H9 (cell line): ENCODE measurements around the gene IFNK. TPM values are rescaled to one million over a fixed set of nuclear protein-coding genes. Genes with fewer than 3 reads are reported as not detected.
A peak's percentile ranks its signal among the peaks of the same experiment; 100 is the strongest.

ENCODE experiments used
- DNase-seq: peaks from one replicate; pipeline ENCODE4 v3.0.0-alpha.2; 2017
- H2AFZ ChIP-seq: one replicate; pipeline ENCODE4 v1.6.1; 2013; ENCODE audit warnings: mild to moderate bottlenecking, low read length, control low read depth, moderate library complexity
- H2AK5ac ChIP-seq: 2 replicates; pipeline ENCODE4 v1.6.1; 2013; ENCODE audit warnings: low read length, control low read depth, mixed read lengths; ENCODE audit not compliant: insufficient read length
- H2BK120ac ChIP-seq: one replicate; pipeline ENCODE4 v1.6.1; 2013; ENCODE audit warnings: low read depth, mild to moderate bottlenecking, low read length, control low read depth, inconsistent platforms; ENCODE audit not compliant: poor library complexity, severe bottlenecking
- H2BK12ac ChIP-seq: 2 replicates; pipeline ENCODE4 v1.6.1; 2013; ENCODE audit warnings: low read length, control low read depth, mixed read lengths, low read depth; ENCODE audit not compliant: insufficient read length
- H2BK15ac ChIP-seq: 2 replicates; pipeline ENCODE4 v1.6.1; 2013; ENCODE audit warnings: low read depth, low read length, control low read depth
- H2BK20ac ChIP-seq: one replicate; pipeline ENCODE4 v1.6.1; 2013; ENCODE audit warnings: low read depth, mild to moderate bottlenecking, low read length, control low read depth, inconsistent platforms; ENCODE audit not compliant: poor library complexity, severe bottlenecking
- H2BK5ac ChIP-seq: 2 replicates; pipeline ENCODE4 v1.6.1; 2013; ENCODE audit warnings: low read length, control low read depth, mixed read lengths; ENCODE audit not compliant: insufficient read length
- H3K14ac ChIP-seq: 2 replicates; pipeline ENCODE4 v1.6.1; 2013; ENCODE audit warnings: low read length, control low read depth; ENCODE audit not compliant: insufficient read depth
- H3K18ac ChIP-seq: 2 replicates; pipeline ENCODE4 v1.6.1; 2013; ENCODE audit warnings: low read depth, mild to moderate bottlenecking, mixed read lengths, low read length, control low read depth; ENCODE audit not compliant: insufficient read length
- H3K23ac ChIP-seq: 2 replicates; pipeline ENCODE4 v1.6.1; 2013; ENCODE audit warnings: low read length, control low read depth, mixed read lengths, low read depth; ENCODE audit not compliant: insufficient read length
- H3K23me2 ChIP-seq: 2 replicates; pipeline ENCODE4 v1.6.1; 2013; ENCODE audit warnings: low read depth, mild to moderate bottlenecking, mixed read lengths, low read length, control low read depth; ENCODE audit not compliant: insufficient read length, poor library complexity, severe bottlenecking
- H3K27ac ChIP-seq: 2 replicates; pipeline ENCODE4 v1.5.1; 2013; ENCODE audit warnings: low read length, control low read depth, mixed read lengths, low read depth; ENCODE audit not compliant: insufficient read length
- H3K27me3 ChIP-seq: 2 replicates; pipeline ENCODE4 v1.6.1; 2013; ENCODE audit warnings: low read length, control low read depth, inconsistent platforms; ENCODE audit not compliant: insufficient read depth
- H3K4ac ChIP-seq: 2 replicates; pipeline ENCODE4 v1.6.1; 2013; ENCODE audit warnings: low read depth, mild to moderate bottlenecking, control low read depth, inconsistent platforms, low read length, moderate library complexity
- H3K4me1 ChIP-seq: 2 replicates; pipeline ENCODE4 v1.6.1; 2013; ENCODE audit warnings: low read length, control low read depth, inconsistent platforms; ENCODE audit not compliant: insufficient read depth
- H3K4me2 ChIP-seq: 2 replicates; pipeline ENCODE4 v1.6.1; 2013; ENCODE audit warnings: low read length, control low read depth, mixed read lengths; ENCODE audit not compliant: insufficient read length, insufficient read depth
- H3K56ac ChIP-seq: 2 replicates; pipeline ENCODE4 v1.6.1; 2013; ENCODE audit warnings: low read depth, mild to moderate bottlenecking, mixed read lengths, low read length, control low read depth; ENCODE audit not compliant: insufficient read length
- H3K79me1 ChIP-seq: 2 replicates; pipeline ENCODE4 v1.6.1; 2013; ENCODE audit warnings: low read depth, mild to moderate bottlenecking, moderate library complexity, low read length, control low read depth, inconsistent platforms; ENCODE audit not compliant: insufficient read depth, poor library complexity, severe bottlenecking
- H3K79me2 ChIP-seq: 2 replicates; pipeline ENCODE4 v1.6.1; 2013; ENCODE audit warnings: low read length, control low read depth, inconsistent platforms; ENCODE audit not compliant: insufficient read depth
- H3K9ac ChIP-seq: 2 replicates; pipeline ENCODE4 v1.6.1; 2013; ENCODE audit warnings: low read length, control low read depth, mixed read lengths; ENCODE audit not compliant: insufficient read length; ENCODE audit errors: extremely low read depth
- H3K9me3 ChIP-seq: one replicate; pipeline ENCODE4 v1.6.1; 2013; ENCODE audit warnings: low read depth, low read length, inconsistent platforms; ENCODE audit not compliant: control insufficient read depth
- H3T11ph ChIP-seq: one replicate; pipeline ENCODE4 v1.6.1; 2013; ENCODE audit warnings: mild to moderate bottlenecking, low read length, control low read depth, inconsistent platforms
- H4K20me1 ChIP-seq: one replicate; pipeline ENCODE4 v1.6.1; 2013; ENCODE audit not compliant: control insufficient read depth, insufficient read length, insufficient read depth
- H4K5ac ChIP-seq: 2 replicates; pipeline ENCODE4 v1.6.1; 2013; ENCODE audit warnings: low read depth, mild to moderate bottlenecking, mixed read lengths, low read length, control low read depth; ENCODE audit not compliant: insufficient read length
- H4K8ac ChIP-seq: replicated peaks from 2 replicates; pipeline ENCODE4 v1.6.1; 2013; ENCODE audit warnings: low read length, control low read depth, mixed read lengths, low read depth; ENCODE audit not compliant: insufficient read length
- H4K91ac ChIP-seq: 2 replicates; pipeline ENCODE4 v1.6.1; 2013; ENCODE audit warnings: low read depth, mild to moderate bottlenecking, moderate library complexity, mixed read lengths, low read length, control low read depth; ENCODE audit not compliant: insufficient read length
- H3K27ac Mint-ChIP-seq, 3 experiments: 2 replicates in 2 of 3; 3 replicates in 1 of 3; pipeline ENCODE4 v1.8.0; 2020 to 2021; ENCODE audit warnings: mixed read lengths in 3 of 3, mild to moderate bottlenecking in 1 of 3, moderate library complexity in 1 of 3
- H3K27me3 Mint-ChIP-seq: 2 replicates; pipeline ENCODE4 v1.8.0; 2021; ENCODE audit warnings: low read depth, mild to moderate bottlenecking, moderate library complexity, mixed read lengths
- H3K36me3 Mint-ChIP-seq, 3 experiments: 2 replicates in 2 of 3; 3 replicates in 1 of 3; pipeline ENCODE4 v1.8.0; 2020 to 2021; ENCODE audit warnings: low read depth in 3 of 3, mixed read lengths in 3 of 3; ENCODE audit not compliant: insufficient read depth in 1 of 3
- H3K4me1 Mint-ChIP-seq, 2 experiments: 2 replicates each; pipeline ENCODE4 v1.8.0; 2020; ENCODE audit warnings: mixed read lengths in 2 of 2
- H3K4me3 Mint-ChIP-seq, 2 experiments: 2 replicates in 1 of 2; 3 replicates in 1 of 2; pipeline ENCODE4 v1.8.0; 2020 to 2021; ENCODE audit warnings: mild to moderate bottlenecking in 2 of 2, mixed read lengths in 2 of 2, moderate library complexity in 1 of 2
- H3K9me3 Mint-ChIP-seq, 2 experiments: 2 replicates in 1 of 2; 3 replicates in 1 of 2; pipeline ENCODE4 v1.8.0; 2020; ENCODE audit warnings: mild to moderate bottlenecking in 2 of 2, mixed read lengths in 2 of 2, moderate library complexity in 1 of 2
- WGBS: extraction: QIAGEN DNeasy Blood & Tissue Kit; methylation state at CpG from one replicate; pipeline ENCODE4 v1.1.7; 2013; ENCODE audit warnings: missing lambda C conversion rate, low lambda C conversion rate, mixed read lengths; ENCODE audit not compliant: insufficient read length; ENCODE audit errors: extremely low coverage; 5-methylcytosine and 5-hydroxymethylcytosine counted together
- total RNA-seq: library from RNA; stranded (reverse); gene quantifications from 2 replicates; pipeline ENCODE4 v1.2.1, GENCODE V29; 2021
- TF ChIP-seq, protein P1 (sequence below): fragments of 200-600 bp; sonication (generic); conservative IDR thresholded peaks from 3 replicates; pipeline ENCODE4 v1.8.0; 2021; ENCODE audit warnings: antibody characterized with exemption, mild to moderate bottlenecking

IFNK gene
- total RNA-seq, 1 experiment from 2014 or later, result not detected

DNA sequence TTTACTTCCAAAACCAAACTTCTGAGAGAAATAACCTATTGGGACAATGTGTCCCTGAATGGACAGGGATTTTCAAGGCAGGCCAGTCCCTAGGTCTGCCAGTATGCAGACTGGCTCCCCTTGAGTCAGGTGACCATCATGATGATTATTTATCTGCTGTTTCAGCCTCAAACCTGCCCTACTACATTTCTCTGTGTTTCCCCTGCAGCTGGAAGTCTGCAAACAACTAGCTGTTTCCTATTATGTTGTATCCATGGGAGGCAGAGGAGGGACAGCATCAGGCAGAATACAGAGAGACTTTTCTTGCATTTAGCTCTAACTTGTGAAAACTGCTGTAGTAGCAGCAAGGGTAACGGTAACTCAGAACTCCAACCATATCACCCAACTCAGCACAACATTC lies 36.2 kb upstream of the IFNK start:
- TF ChIP-seq, protein P1, sequence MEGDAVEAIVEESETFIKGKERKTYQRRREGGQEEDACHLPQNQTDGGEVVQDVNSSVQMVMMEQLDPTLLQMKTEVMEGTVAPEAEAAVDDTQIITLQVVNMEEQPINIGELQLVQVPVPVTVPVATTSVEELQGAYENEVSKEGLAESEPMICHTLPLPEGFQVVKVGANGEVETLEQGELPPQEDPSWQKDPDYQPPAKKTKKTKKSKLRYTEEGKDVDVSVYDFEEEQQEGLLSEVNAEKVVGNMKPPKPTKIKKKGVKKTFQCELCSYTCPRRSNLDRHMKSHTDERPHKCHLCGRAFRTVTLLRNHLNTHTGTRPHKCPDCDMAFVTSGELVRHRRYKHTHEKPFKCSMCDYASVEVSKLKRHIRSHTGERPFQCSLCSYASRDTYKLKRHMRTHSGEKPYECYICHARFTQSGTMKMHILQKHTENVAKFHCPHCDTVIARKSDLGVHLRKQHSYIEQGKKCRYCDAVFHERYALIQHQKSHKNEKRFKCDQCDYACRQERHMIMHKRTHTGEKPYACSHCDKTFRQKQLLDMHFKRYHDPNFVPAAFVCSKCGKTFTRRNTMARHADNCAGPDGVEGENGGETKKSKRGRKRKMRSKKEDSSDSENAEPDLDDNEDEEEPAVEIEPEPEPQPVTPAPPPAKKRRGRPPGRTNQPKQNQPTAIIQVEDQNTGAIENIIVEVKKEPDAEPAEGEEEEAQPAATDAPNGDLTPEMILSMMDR, result no peak
- no peaks in the 10 kb centered on the region for H3K79me2 ChIP-seq
- H2BK120ac ChIP-seq, result no peak overlapping the region
- H3K56ac ChIP-seq, result no peak overlapping the region
- no peak overlapping the region for H2BK20ac ChIP-seq
- no peaks in the 10 kb centered on the region for H3K9me3 ChIP-seq
- H2AK5ac ChIP-seq, result no peak overlapping the region
- H3K27ac ChIP-seq, result no peak overlapping the region
- Mint-ChIP-seq H3K4me3 (no peak overlapping the region), H3K36me3 (peaks cover 6 to 10% (median 6%) of the 10 kb centered on the region in 3 experiments; a peak in 5 of 7 replicates), H3K27me3 (no peaks in the 10 kb centered on the region), H3K4me1 (peaks cover 39 to 51% of the 10 kb centered on the region in 2 experiments), H3K27ac (peak overlapping the region; percentile 81 to 96 (median 90); a peak in 6 of 7 replicates), H3K9me3 (no peaks in the 10 kb centered on the region; a peak in 3 of 5 replicates)
- no peak overlapping the region for H4K5ac ChIP-seq
- no peak overlapping the region for H3T11ph ChIP-seq
- no peak overlapping the region for H3K23ac ChIP-seq
- H4K8ac ChIP-seq, result no peak overlapping the region
- H3K27me3 ChIP-seq, result no peaks in the 10 kb centered on the region
- H4K91ac ChIP-seq, result no peak overlapping the region
- no peak overlapping the region for H2BK12ac ChIP-seq
- DNase-seq, result no peak
- no peaks in the 10 kb centered on the region for H3K23me2 ChIP-seq
- no peak overlapping the region for H3K9ac ChIP-seq
- H3K4me1 ChIP-seq, result peaks cover 12% of the 10 kb centered on the region; the same call in 1 of the 2 replicates
- H3K18ac ChIP-seq, result no peak overlapping the region
- H2AFZ ChIP-seq, result no peak overlapping the region
- no peak overlapping the region for H3K4ac ChIP-seq
- H4K20me1 ChIP-seq, result no peaks in the 10 kb centered on the region
- no peak overlapping the region for H3K4me2 ChIP-seq
- H3K14ac ChIP-seq, result no peak overlapping the region
- H3K79me1 ChIP-seq, result peaks cover 3% of the 10 kb centered on the region
- H2BK5ac ChIP-seq, result no peak overlapping the region
- no peak overlapping the region for H2BK15ac ChIP-seq
- WGBS, result no CpG with 5 or more reads among the region's 1 CpG
